GM11168 (cell line): Measurements from ENCODE around the gene SSR1.
"Not testable (repeated sequence)": the region's sequence is repeated elsewhere in the genome, so short reads cannot be mapped to it uniquely, and the experiment has no call there.

Experiments
- in situ Hi-C: fragments of 300-500 bp; cut with MboI; formaldehyde crosslinking; loops from one replicate; pipeline ENCODE4 v1.12.0; 2022; ENCODE audit warnings: low sequenced_read_pairs; ENCODE audit not compliant: unreplicated experiment

SSR1 gene

GRCh38 chr6:7319406-7319805 lies 6.4 kb upstream of the SSR1 start:
- in situ Hi-C loops: not testable (repeated sequence)

- in situ Hi-C loops: no loop called here
Observed at GRCh38 chr6:7317538-7317937, 4.5 kb upstream of the SSR1 start.

GRCh38 chr6:7316658-7317533 lies 3.9 kb upstream of the SSR1 start:
- in situ Hi-C loops: no loop called here

- in situ Hi-C loops: no loop called here
Observed at GRCh38 chr6:7315948-7316365, 3.0 kb upstream of the SSR1 start.

GRCh38 chr6:7315087-7315947 lies 2.3 kb upstream of the SSR1 start:
- in situ Hi-C loops: not testable (repeated sequence)

- in situ Hi-C loops: no loop called here
Observed at GRCh38 chr6:7314414-7314813, 1.4 kb upstream of the SSR1 start.

GRCh38 chr6:7313505-7314165 lies 636 bp upstream of the SSR1 start:
- in situ Hi-C loops: no loop called here

- in situ Hi-C loops: no loop called here
Observed at GRCh38 chr6:7311917-7312615, 933 bp downstream of the SSR1 start.

- in situ Hi-C loops: no loop called here
Observed at GRCh38 chr6:7311176-7311575, 1.8 kb downstream of the SSR1 start.

- in situ Hi-C loops: no loop called here
Observed at GRCh38 chr6:7309050-7309449, 3.9 kb downstream of the SSR1 start.

- in situ Hi-C loops: no loop called here
Observed at GRCh38 chr6:7307533-7307932, 5.5 kb downstream of the SSR1 start.

GRCh38 chr6:7304821-7305220 lies 8.2 kb downstream of the SSR1 start:
- in situ Hi-C loops: no loop called here

- in situ Hi-C loops: no loop called here
Observed at GRCh38 chr6:7301702-7302101, 11.3 kb downstream of the SSR1 start.

GRCh38 chr6:7300926-7301325 lies 12.1 kb downstream of the SSR1 start:
- in situ Hi-C loops: no loop called here

GRCh38 chr6:7298113-7298512 lies 14.9 kb downstream of the SSR1 start:
- in situ Hi-C loops: no loop called here

- in situ Hi-C loops: no loop called here
Observed at GRCh38 chr6:7296602-7297001, 16.4 kb downstream of the SSR1 start.

- in situ Hi-C loops: no loop called here
Observed at GRCh38 chr6:7295916-7296315, 17.1 kb downstream of the SSR1 start.

- in situ Hi-C loops: no loop called here
Observed at GRCh38 chr6:7292596-7293255, 20.3 kb downstream of the SSR1 start.

- in situ Hi-C loops: no loop called here
Observed at GRCh38 chr6:7290079-7290478, 22.9 kb downstream of the SSR1 start.

GRCh38 chr6:7285416-7285815 lies 27.6 kb downstream of the SSR1 start:
- in situ Hi-C loops: loop anchor here (10.0 kb wide), 1 partner anchor 329 kb away; no protein-coding TSS in a partner anchor
